PC-3 (cell line): Measurements from ENCODE around the gene PPP1R12A. TPM values are rescaled to one million over a fixed set of nuclear protein-coding genes. Genes with fewer than 3 reads are reported as not detected.
"Not testable (repeated sequence)": the region's sequence is repeated elsewhere in the genome, so short reads cannot be mapped to it uniquely, and the experiment has no call there.

Experiments
- ATAC-seq: fragments of 200-7000 bp; cut with Tn5 transposase; 2 replicates; pipeline ENCODE4 v1.9.1; 2020; ENCODE audit warnings: mild to moderate bottlenecking, moderate library complexity
- BruUV-seq: library from RNA; stranded (reverse); fragments of 400-500 nt; replicated peaks from 2 replicates; lab custom pipeline; 2021; lab: Mats Ljungman, UMichigan
- CTCF ChIA-PET: fragments of 300-600 bp; sonication (Branson Sonifier 250); formaldehyde crosslinking; loops from one replicate; lab custom pipeline; 2022; ENCODE audit warnings: antibody characterized with exemption; lab: Charles Lee
- POLR2A ChIA-PET: fragments of 300-600 bp; sonication (Branson Sonifier 250); formaldehyde crosslinking; loops from one replicate; lab custom pipeline; 2022; ENCODE audit warnings: antibody characterized with exemption; ENCODE audit not compliant: unreplicated experiment; lab: Charles Lee
- DNase-seq: peaks from one replicate; pipeline ENCODE4 v3.0.0-alpha.2; 2015
- H2AFZ ChIP-seq: fragments of 300-600 bp; sonication (generic); 2 replicates; pipeline ENCODE4 v1.6.0; 2016; ENCODE audit warnings: antibody characterized with exemption, low read length
- H3F3A ChIP-seq: fragments of 300-600 bp; sonication (generic); one replicate; pipeline ENCODE4 v1.6.0; 2017; ENCODE audit warnings: antibody characterized with exemption, low read length, control low read depth, mild to moderate bottlenecking; ENCODE audit not compliant: unreplicated experiment
- H3K27ac ChIP-seq: fragments of 300-600 bp; sonication (generic); 2 replicates; pipeline ENCODE4 v1.5.1; 2016; ENCODE audit warnings: mild to moderate bottlenecking, low read length
- H3K27me3 ChIP-seq: fragments of 300-600 bp; sonication (generic); 2 replicates; pipeline ENCODE4 v1.6.1; 2016; ENCODE audit warnings: low read length, mixed read lengths
- H3K36me3 ChIP-seq: fragments of 300-600 bp; sonication (generic); 2 replicates; pipeline ENCODE4 v1.6.1; 2016; ENCODE audit warnings: low read depth, mixed run types, low read length, mixed read lengths
- H3K4me1 ChIP-seq: fragments of 300-600 bp; sonication (generic); 2 replicates; pipeline ENCODE4 v1.5.1; 2016; ENCODE audit warnings: low read length; ENCODE audit not compliant: insufficient read depth
- H3K4me2 ChIP-seq: fragments of 300-600 bp; sonication (generic); 2 replicates; pipeline ENCODE4 v1.6.0; 2016; ENCODE audit warnings: low read length
- H3K4me3 ChIP-seq: fragments of 300-600 bp; sonication (generic); 2 replicates; pipeline ENCODE4 v1.5.1; 2016; ENCODE audit warnings: mild to moderate bottlenecking, low read length, mixed read lengths
- H3K79me2 ChIP-seq: fragments of 300-600 bp; sonication (generic); 2 replicates; pipeline ENCODE4 v1.6.1; 2017; ENCODE audit warnings: low read length, mixed read lengths
- H3K9ac ChIP-seq: fragments of 300-600 bp; sonication (generic); 2 replicates; pipeline ENCODE4 v1.6.0; 2016; ENCODE audit warnings: mild to moderate bottlenecking, low read length
- H3K9me2 ChIP-seq: fragments of 300-600 bp; sonication (generic); replicated peaks from 2 replicates; pipeline ENCODE4 v1.6.1; 2016; ENCODE audit warnings: mixed run types, low read length, mixed read lengths
- H3K9me3 ChIP-seq: fragments of 300-600 bp; sonication (generic); 2 replicates; pipeline ENCODE4 v1.6.1; 2016; ENCODE audit warnings: low read length, mixed read lengths
- H4K20me1 ChIP-seq: fragments of 300-600 bp; sonication (generic); 2 replicates; pipeline ENCODE4 v1.6.1; 2016; ENCODE audit warnings: low read length, mixed read lengths
- EZH2 ChIP-seq: fragments of 300-600 bp; sonication (generic); IDR thresholded peaks from one replicate; pipeline ENCODE4 v1.6.1; 2017; ENCODE audit warnings: antibody characterized with exemption, mild to moderate bottlenecking, low read length; ENCODE audit not compliant: unreplicated experiment
- EZH2phosphoT487 ChIP-seq: fragments of 300-600 bp; sonication (generic); IDR thresholded peaks from 2 replicates; pipeline ENCODE4 v1.6.1; 2018; ENCODE audit warnings: mild to moderate bottlenecking, antibody characterized with exemption, low read length, borderline replicate concordance
- intact Hi-C: fragments of 100-400 bp; cut with micrococcal nuclease; formaldehyde crosslinking; loops from 2 replicates; pipeline ENCODE4 v1.9.0; 2023
- total RNA-seq: library from RNA; depleted of rRNA; stranded (reverse); fragments of >200 nt; gene quantifications from 2 replicates; pipeline ENCODE4 v1.2.3, GENCODE V29; 2014
- TF ChIP-seq, protein P1 (sequence below): fragments of 300-600 bp; sonication (generic); conservative IDR thresholded peaks from 2 replicates; pipeline ENCODE4 v1.5.1; 2017; ENCODE audit warnings: antibody characterized with exemption, low read depth, mild to moderate bottlenecking, low read length

The PPP1R12A gene
- total RNA-seq, 1 experiment from 2014 or later, result 43.2 TPM

DNA sequence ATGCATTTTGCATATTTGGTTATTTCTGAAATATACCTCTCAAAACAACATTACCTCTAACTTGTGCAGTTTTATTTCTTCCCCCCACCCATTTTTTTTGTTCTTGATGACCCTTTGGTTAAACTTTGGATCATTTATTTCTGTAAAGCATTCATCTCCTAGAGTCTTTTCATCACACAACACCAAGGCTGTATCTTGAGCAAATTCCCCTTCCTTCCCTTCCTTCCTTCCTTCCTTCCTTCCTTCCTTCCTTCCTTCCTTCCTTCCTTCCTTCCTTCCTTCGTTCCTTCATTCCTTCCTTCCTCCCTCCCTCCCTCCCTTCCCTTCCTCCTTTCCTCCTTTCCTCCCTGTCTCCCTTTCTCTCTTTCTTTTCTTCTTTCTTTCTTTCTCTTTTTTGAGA lies 43.8 kb upstream of the PPP1R12A start:
- Histone ChIP-seq H3F3A (no peaks in the 10 kb centered on the region), H3K9me3 (no peaks in the 10 kb centered on the region), H4K20me1 (no peaks in the 10 kb centered on the region), H3K27ac (no peak overlapping the region), H2AFZ (no peak overlapping the region), H3K9ac (no peak overlapping the region), H3K79me2 (no peaks in the 10 kb centered on the region), H3K36me3 (no peaks in the 10 kb centered on the region), H3K4me2 (no peak overlapping the region), H3K4me1 (peaks cover 26% of the 10 kb centered on the region), H3K9me2 (no peaks in the 10 kb centered on the region), H3K4me3 (no peak overlapping the region), H3K27me3 (no peaks in the 10 kb centered on the region)
- DNase-seq (no peak), ATAC-seq (no peak)
- intact Hi-C loops, result no loop called here
- POLR2A ChIA-PET, result no interaction called here
- CTCF ChIA-PET, result no interaction called here
- TF ChIP-seq EZH2phosphoT487 (no peak), EZH2 (no peak)
- TF ChIP-seq, protein P1, sequence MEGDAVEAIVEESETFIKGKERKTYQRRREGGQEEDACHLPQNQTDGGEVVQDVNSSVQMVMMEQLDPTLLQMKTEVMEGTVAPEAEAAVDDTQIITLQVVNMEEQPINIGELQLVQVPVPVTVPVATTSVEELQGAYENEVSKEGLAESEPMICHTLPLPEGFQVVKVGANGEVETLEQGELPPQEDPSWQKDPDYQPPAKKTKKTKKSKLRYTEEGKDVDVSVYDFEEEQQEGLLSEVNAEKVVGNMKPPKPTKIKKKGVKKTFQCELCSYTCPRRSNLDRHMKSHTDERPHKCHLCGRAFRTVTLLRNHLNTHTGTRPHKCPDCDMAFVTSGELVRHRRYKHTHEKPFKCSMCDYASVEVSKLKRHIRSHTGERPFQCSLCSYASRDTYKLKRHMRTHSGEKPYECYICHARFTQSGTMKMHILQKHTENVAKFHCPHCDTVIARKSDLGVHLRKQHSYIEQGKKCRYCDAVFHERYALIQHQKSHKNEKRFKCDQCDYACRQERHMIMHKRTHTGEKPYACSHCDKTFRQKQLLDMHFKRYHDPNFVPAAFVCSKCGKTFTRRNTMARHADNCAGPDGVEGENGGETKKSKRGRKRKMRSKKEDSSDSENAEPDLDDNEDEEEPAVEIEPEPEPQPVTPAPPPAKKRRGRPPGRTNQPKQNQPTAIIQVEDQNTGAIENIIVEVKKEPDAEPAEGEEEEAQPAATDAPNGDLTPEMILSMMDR, result no peak
- BruUV-seq, result no TSS peak

GRCh38 chr12:79977856-79978460 lies 43.1 kb upstream of the PPP1R12A start:
- H3K9me3 ChIP-seq, H3K36me3 ChIP-seq, H4K20me1 ChIP-seq, H3F3A ChIP-seq, H3K9ac ChIP-seq, H3K4me2 ChIP-seq, intact Hi-C loops, H3K27ac ChIP-seq, BruUV-seq, H3K27me3 ChIP-seq, CTCF ChIA-PET, H3K4me3 ChIP-seq, H3K79me2 ChIP-seq, H3K9me2 ChIP-seq, POLR2A ChIA-PET, H2AFZ ChIP-seq: not testable (repeated sequence)
- DNase-seq, result peak; percentile 70
- peak; percentile 63 for ATAC-seq
- peaks cover 18% of the 10 kb centered on the region for H3K4me1 ChIP-seq

DNA sequence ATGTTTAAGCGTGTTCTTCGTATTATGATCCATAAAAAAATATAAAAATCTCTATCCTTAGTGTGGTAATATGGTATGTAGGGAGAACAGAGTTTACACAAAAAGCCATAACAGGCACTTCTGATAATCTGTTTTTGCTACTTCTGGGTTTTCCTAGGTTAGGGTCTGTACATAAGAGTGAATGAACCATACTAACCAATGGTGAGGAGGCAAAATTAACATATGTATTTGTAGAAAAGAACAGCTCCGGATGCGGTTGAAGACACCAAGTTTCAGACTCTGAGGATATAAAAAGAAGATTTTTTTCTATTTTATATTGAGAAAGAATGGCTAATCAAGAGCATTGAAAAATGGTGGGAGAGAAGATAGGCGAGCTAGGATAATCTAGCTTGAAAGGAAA lies 40.2 kb upstream of the PPP1R12A start:
- no peak for DNase-seq
- Histone ChIP-seq H2AFZ (no peak overlapping the region), H3K36me3 (no peaks in the 10 kb centered on the region), H3K4me3 (no peak overlapping the region), H3K4me1 (peaks cover 9% of the 10 kb centered on the region), H3K9ac (no peak overlapping the region), H3K79me2 (no peaks in the 10 kb centered on the region), H3K4me2 (no peak overlapping the region), H3F3A (no peaks in the 10 kb centered on the region), H3K9me3 (no peaks in the 10 kb centered on the region), H3K27me3 (no peaks in the 10 kb centered on the region), H3K27ac (no peak overlapping the region), H3K9me2 (no peaks in the 10 kb centered on the region), H4K20me1 (no peaks in the 10 kb centered on the region)
- ChIA-PET POLR2A (no interaction called here), CTCF (no interaction called here)
- TF ChIP-seq EZH2phosphoT487 (no peak), EZH2 (no peak)
- TF ChIP-seq, protein P1, result no peak
- no TSS peak for BruUV-seq
- no peak for ATAC-seq
- intact Hi-C loops, result no loop called here
